ENCODE measurements around the gene SEC14L1. TPM values are rescaled to one million over a fixed set of nuclear protein-coding genes. Genes with fewer than 3 reads are reported as not detected.

Gene SEC14L1
- total RNA-seq, 1 experiment from 2014 or later: 279 TPM

- Histone ChIP-seq H3K27me3 (ENCODE audit: control insufficient read depth, insufficient read depth, low read length) (no peaks in the 10 kb centered on the region), H3K9me3 (ENCODE audit: control insufficient read depth, insufficient read depth, low read depth, low read length) (no peaks in the 10 kb centered on the region), H3K27ac (ENCODE audit: low read length) (peak overlapping the region; percentile 99), H3K36me3 (ENCODE audit: control insufficient read depth, insufficient read depth, low read length) (peaks cover 35% of the 10 kb centered on the region), H3K4me3 (ENCODE audit: low read depth in 2 of 2, low read length in 2 of 2) (peak overlapping the region; percentile 9 to 38), H3K4me1 (ENCODE audit: control insufficient read depth, insufficient read depth, low read length) (peaks cover 79% of the 10 kb centered on the region)
- TSS peak; percentile 4 for BruUV-seq (replicated peaks)
- DNase-seq (ENCODE audit: low read depth, low spot score) (no peak), ATAC-seq (peak; percentile 67)
- CTCF ChIA-PET: no interaction called here
- in situ Hi-C loops (cut with HindIII; ENCODE audit: low pct_unique_long_range_greater_than_20kb, low sequenced_read_pairs): no loop called here
- TF ChIP-seq CTCF (IDR thresholded peaks at IDR 0.05): no peak
- TF ChIP-seq TCF7L2 (IDR thresholded peaks at IDR 0.05; ENCODE audit: low read depth, low read length): no peak
- 0 out of 2 replicates have a peak, but pooled peaks have one; percentile 28 for TF ChIP-seq POLR2AphosphoS5 (IDR thresholded peaks at IDR 0.05; ENCODE audit: low read depth, low read length)
- TF ChIP-seq REST (IDR thresholded peaks at IDR 0.05; ENCODE audit: insufficient read depth in 1 of 2, low read depth in 2 of 2, low read length in 1 of 2): no peak; a peak in 1 of 4 replicates
- intact Hi-C loops (cut with micrococcal nuclease; ENCODE audit: unreplicated experiment): no loop called here
- POLR2A ChIA-PET: interaction anchor here (0.5 to 0.6 kb wide), 2 partner anchors 41 to 55 kb away, joined by 7 read pairs; no protein-coding TSS in a partner anchor
Observed at GRCh38 chr17:77145612-77146245, 5.0 kb downstream of the SEC14L1 start.

DNA sequence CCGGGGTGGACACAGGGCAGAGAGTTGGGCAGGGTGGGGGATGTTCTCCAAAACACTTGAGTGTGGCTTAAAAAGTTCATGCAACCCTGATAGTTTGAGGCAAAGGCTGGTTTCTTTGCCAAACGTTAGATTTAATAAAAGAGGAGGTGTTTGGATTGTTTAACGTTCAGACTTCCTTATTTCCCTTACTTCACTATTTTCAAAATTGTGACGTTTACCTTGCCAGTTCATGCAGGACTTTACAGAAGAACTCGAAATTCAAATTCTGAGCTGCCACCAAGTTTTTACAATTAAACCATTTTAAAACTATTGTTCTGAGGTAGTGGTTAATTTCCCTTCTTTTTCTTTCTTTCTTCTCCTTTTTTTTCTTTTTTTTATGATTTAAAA is 5.5 kb downstream of the SEC14L1 start:
- no peaks in the 10 kb centered on the region for H3K27me3 ChIP-seq (ENCODE audit: control insufficient read depth, insufficient read depth, low read length)
- CTCF ChIA-PET: no interaction called here
- TF ChIP-seq SIN3A (IDR thresholded peaks at IDR 0.05; ENCODE audit: borderline replicate concordance, insufficient read depth, low read depth, low read length) (no peak), REST (IDR thresholded peaks at IDR 0.05; ENCODE audit: insufficient read depth in 1 of 2, low read depth in 2 of 2, low read length in 1 of 2) (no peak), TCF7L2 (IDR thresholded peaks at IDR 0.05; ENCODE audit: low read depth, low read length) (no peak), CTCF (IDR thresholded peaks at IDR 0.05) (no peak), POLR2AphosphoS5 (IDR thresholded peaks at IDR 0.05; ENCODE audit: low read depth, low read length) (no peak)
- H3K27ac ChIP-seq (ENCODE audit: low read length): peak overlapping the region; percentile 99
- POLR2A ChIA-PET: interaction anchor here (0.6 kb wide), 1 partner anchor 72 kb away, joined by 3 read pairs; no protein-coding TSS in a partner anchor
- DNase-seq (ENCODE audit: low read depth, low spot score) (no peak), ATAC-seq (no peak)
- BruUV-seq (replicated peaks): no TSS peak
- in situ Hi-C loops (cut with HindIII; ENCODE audit: low pct_unique_long_range_greater_than_20kb, low sequenced_read_pairs): no loop called here
- peaks cover 84% of the 10 kb centered on the region for H3K4me1 ChIP-seq (ENCODE audit: control insufficient read depth, insufficient read depth, low read length)
- H3K4me3 ChIP-seq (ENCODE audit: low read depth in 2 of 2, low read length in 2 of 2): peak overlapping the region; percentile 23 to 38
- intact Hi-C loops (cut with micrococcal nuclease; ENCODE audit: unreplicated experiment): no loop called here
- peaks cover 38% of the 10 kb centered on the region for H3K36me3 ChIP-seq (ENCODE audit: control insufficient read depth, insufficient read depth, low read length)
- H3K9me3 ChIP-seq (ENCODE audit: control insufficient read depth, insufficient read depth, low read depth, low read length): no peaks in the 10 kb centered on the region
